ENCODE measurements around the gene LRRC32.
"Not testable (repeated sequence)": the region's sequence is repeated elsewhere in the genome, so short reads cannot be mapped to it uniquely, and the experiment has no call there.

LRRC32 gene

GRCh38 chr11:76608228-76608627 lies 62.3 kb downstream of the LRRC32 start:
- not testable (repeated sequence) for DNase-seq
